Retinal pigment epithelial cell (primary cell): ENCODE measurements around the gene SUCLG1.

Experiments
- DNase-seq: peaks from one replicate; pipeline ENCODE4 v3.0.0-alpha.2; 2010; ENCODE audit warnings: low read depth
- H3K4me3 ChIP-seq: 2 replicates; pipeline ENCODE4 v1.5.1; 2011; ENCODE audit warnings: mild to moderate bottlenecking, low read length, control low read depth, moderate library complexity
- CTCF ChIP-seq: conservative IDR thresholded peaks from 2 replicates; pipeline ENCODE4 v1.5.1; 2011; ENCODE audit warnings: low read depth, low read length, control low read depth, inconsistent platforms

SUCLG1 gene

GRCh38 chr2:84383271-84383670 is 75.8 kb downstream of the SUCLG1 start:
- TF ChIP-seq CTCF, result no peak
- no peak for DNase-seq
- no peak overlapping the region for H3K4me3 ChIP-seq

GRCh38 chr2:84380875-84381274 is 78.2 kb downstream of the SUCLG1 start:
- DNase-seq, result no peak
- no peak overlapping the region for H3K4me3 ChIP-seq
- TF ChIP-seq CTCF, result no peak

GRCh38 chr2:84378960-84379359 is 80.1 kb downstream of the SUCLG1 start:
- TF ChIP-seq CTCF, result no peak
- no peak overlapping the region for H3K4me3 ChIP-seq
- DNase-seq, result no peak

- no peak overlapping the region for H3K4me3 ChIP-seq
- DNase-seq, result no peak
- no peak for TF ChIP-seq CTCF
Observed at GRCh38 chr2:84375020-84375419, 84.1 kb downstream of the SUCLG1 start.

- no peak overlapping the region for H3K4me3 ChIP-seq
- DNase-seq, result no peak
- TF ChIP-seq CTCF, result no peak
Observed at GRCh38 chr2:84373866-84374265, 85.2 kb downstream of the SUCLG1 start.
